ENCODE data around the gene NFU1.

NFU1 gene

GRCh38 chr2:69436938-69437750 lies at the start of gene NFU1:
Gene NFU1, minus strand, starts transcription at chr2:69437435. Its CDS starts 13 bp downstream, at chr2:69437422.
- no peak for TF ChIP-seq Cebpa-rat (IDR thresholded peaks at IDR 0.05)
- Histone ChIP-seq H3K4me3 (peak within 1 kb of the TSS; percentile 88), H3K36me3 (0 out of 2 replicates have a peak, but pooled peaks cover 4% of the 10 kb centered on the region), H3K4me2 (peak within 1 kb of the TSS; percentile 88), H3K9me3 (peaks cover 14% of the 10 kb centered on the region), H3K27me3 (no peaks in the 10 kb centered on the region), H3K9ac (peak within 1 kb of the TSS; percentile 93), H4K20me1 (no peaks in the 10 kb centered on the region), H3K27ac (peak within 1 kb of the TSS; percentile 91), H3K4me1 (peaks cover 21% of the 10 kb centered on the region)

- Histone ChIP-seq H3K27ac (no peak overlapping the region), H3K36me3 (peaks cover 51% of the 10 kb centered on the region), H4K20me1 (no peaks in the 10 kb centered on the region), H3K4me1 (peaks cover 28% of the 10 kb centered on the region), H3K9me3 (no peaks in the 10 kb centered on the region), H3K27me3 (no peaks in the 10 kb centered on the region), H3K4me2 (peak overlapping the region; percentile 43), H3K9ac (no peak overlapping the region), H3K4me3 (no peak overlapping the region)
- TF ChIP-seq Cebpa-rat (IDR thresholded peaks at IDR 0.05), result no peak
Measured at GRCh38 chr2:69483696-69484095, 46.5 kb upstream of the NFU1 start.

- H3K9ac ChIP-seq, result no peak overlapping the region
- no peaks in the 10 kb centered on the region for H3K27me3 ChIP-seq
- peaks cover 34% of the 10 kb centered on the region for H3K4me1 ChIP-seq
- no peaks in the 10 kb centered on the region for H3K9me3 ChIP-seq
- H3K27ac ChIP-seq, result no peak overlapping the region
- no peaks in the 10 kb centered on the region for H4K20me1 ChIP-seq
- H3K36me3 ChIP-seq, result peaks cover 46% of the 10 kb centered on the region
- no peak for TF ChIP-seq Cebpa-rat (IDR thresholded peaks at IDR 0.05)
- H3K4me3 ChIP-seq, result no peak overlapping the region
- peak overlapping the region; percentile 43 for H3K4me2 ChIP-seq
Measured at GRCh38 chr2:69483024-69483423, 45.8 kb upstream of the NFU1 start.

- Histone ChIP-seq H4K20me1 (no peaks in the 10 kb centered on the region), H3K4me1 (peaks cover 40% of the 10 kb centered on the region), H3K36me3 (peaks cover 40% of the 10 kb centered on the region), H3K27me3 (no peaks in the 10 kb centered on the region), H3K9me3 (no peaks in the 10 kb centered on the region), H3K9ac (no peak overlapping the region), H3K4me2 (peak overlapping the region; percentile 43; the same call in 1 of the 2 replicates), H3K4me3 (no peak overlapping the region), H3K27ac (no peak overlapping the region)
- TF ChIP-seq Cebpa-rat (IDR thresholded peaks at IDR 0.05), result no peak
Measured at GRCh38 chr2:69482471-69482870, 45.2 kb upstream of the NFU1 start.

- Histone ChIP-seq H3K9me3 (no peaks in the 10 kb centered on the region), H3K27me3 (no peaks in the 10 kb centered on the region), H3K4me3 (no peak overlapping the region), H3K4me1 (peaks cover 43% of the 10 kb centered on the region), H3K9ac (no peak overlapping the region), H3K4me2 (no peak overlapping the region), H4K20me1 (no peaks in the 10 kb centered on the region), H3K27ac (no peak overlapping the region), H3K36me3 (peaks cover 34% of the 10 kb centered on the region)
- TF ChIP-seq Cebpa-rat (IDR thresholded peaks at IDR 0.05), result no peak
Measured at GRCh38 chr2:69481421-69481820, 44.2 kb upstream of the NFU1 start.

GRCh38 chr2:69477627-69478026 lies 40.4 kb upstream of the NFU1 start:
- Histone ChIP-seq H3K4me1 (peaks cover 23% of the 10 kb centered on the region), H3K4me2 (peak overlapping the region; percentile 28; the same call in 1 of the 2 replicates)

GRCh38 chr2:69474688-69475087 lies 37.5 kb upstream of the NFU1 start:
- Histone ChIP-seq H4K20me1 (no peaks in the 10 kb centered on the region), H3K4me2 (no peak overlapping the region), H3K27me3 (no peaks in the 10 kb centered on the region), H3K4me3 (no peak overlapping the region), H3K9ac (no peak overlapping the region), H3K9me3 (no peaks in the 10 kb centered on the region), H3K27ac (no peak overlapping the region), H3K4me1 (peaks cover 19% of the 10 kb centered on the region), H3K36me3 (peaks cover 35% of the 10 kb centered on the region)
- no peak for TF ChIP-seq Cebpa-rat (IDR thresholded peaks at IDR 0.05)

More at GRCh38 chr2:69477627-69478026, 40.4 kb upstream of the NFU1 start:
- Histone ChIP-seq H3K9ac (no peak overlapping the region), H4K20me1 (no peaks in the 10 kb centered on the region), H3K27ac (no peak overlapping the region), H3K4me3 (no peak overlapping the region), H3K27me3 (no peaks in the 10 kb centered on the region), H3K9me3 (no peaks in the 10 kb centered on the region), H3K36me3 (peaks cover 45% of the 10 kb centered on the region)
- TF ChIP-seq Cebpa-rat (IDR thresholded peaks at IDR 0.05), result no peak

GRCh38 chr2:69471793-69472192 lies 34.6 kb upstream of the NFU1 start:
- Histone ChIP-seq H3K9me3 (no peaks in the 10 kb centered on the region), H3K9ac (no peak overlapping the region), H3K27ac (no peak overlapping the region), H4K20me1 (no peaks in the 10 kb centered on the region), H3K4me1 (no peaks in the 10 kb centered on the region), H3K36me3 (peaks cover 34% of the 10 kb centered on the region), H3K4me3 (no peak overlapping the region), H3K4me2 (no peak overlapping the region), H3K27me3 (no peaks in the 10 kb centered on the region)
- TF ChIP-seq Cebpa-rat (IDR thresholded peaks at IDR 0.05), result no peak

- no peak overlapping the region for H3K27ac ChIP-seq
- no peak overlapping the region for H3K4me2 ChIP-seq
- TF ChIP-seq Cebpa-rat (IDR thresholded peaks at IDR 0.05), result no peak
- H3K4me3 ChIP-seq, result no peak overlapping the region
- no peaks in the 10 kb centered on the region for H3K27me3 ChIP-seq
- H3K36me3 ChIP-seq, result peaks cover 37% of the 10 kb centered on the region
- no peaks in the 10 kb centered on the region for H3K9me3 ChIP-seq
- H3K4me1 ChIP-seq, result no peaks in the 10 kb centered on the region
- no peak overlapping the region for H3K9ac ChIP-seq
- no peaks in the 10 kb centered on the region for H4K20me1 ChIP-seq
Measured at GRCh38 chr2:69470911-69471310, 33.7 kb upstream of the NFU1 start.

- Histone ChIP-seq H4K20me1 (no peaks in the 10 kb centered on the region), H3K27me3 (no peaks in the 10 kb centered on the region), H3K36me3 (peaks cover 38% of the 10 kb centered on the region), H3K4me1 (no peaks in the 10 kb centered on the region), H3K9me3 (no peaks in the 10 kb centered on the region), H3K4me2 (no peak overlapping the region), H3K27ac (no peak overlapping the region), H3K4me3 (no peak overlapping the region), H3K9ac (no peak overlapping the region)
- TF ChIP-seq Cebpa-rat (IDR thresholded peaks at IDR 0.05), result no peak
Measured at GRCh38 chr2:69469784-69470183, 32.5 kb upstream of the NFU1 start.

Measured in BLaER1 (cell line).